Measurements from ENCODE around the gene WSCD2.

Gene WSCD2

DNA sequence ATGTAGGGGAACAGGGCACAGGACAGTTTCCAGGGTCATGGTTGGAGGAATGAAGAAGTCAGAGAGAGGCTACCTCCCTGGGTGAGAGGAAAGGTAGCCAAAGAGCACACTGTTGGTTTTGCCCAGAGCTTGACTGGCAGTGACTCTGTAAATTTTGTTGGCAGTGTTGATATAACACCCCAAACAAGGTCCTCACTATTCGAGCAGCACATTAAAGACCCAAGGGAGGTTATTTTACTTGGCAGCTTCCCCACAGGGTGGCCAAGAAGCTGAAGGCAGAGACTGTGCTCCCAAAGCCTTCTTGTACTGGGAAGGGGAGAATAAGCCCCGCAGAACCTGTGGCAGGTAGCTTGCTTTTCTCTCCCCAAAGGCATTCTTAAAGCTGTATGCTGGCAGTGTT is 40.6 kb downstream of the WSCD2 start:
- Histone ChIP-seq H3K36me3 (ENCODE audit: low read depth) (no peaks in the 10 kb centered on the region), H3K27me3 (ENCODE audit: insufficient read depth, poor library complexity, severe bottlenecking) (no peaks in the 10 kb centered on the region), H3K4me3 (ENCODE audit: severe bottlenecking) (no peak overlapping the region), H3K4me1 (ENCODE audit: insufficient read depth, poor library complexity, severe bottlenecking) (no peaks in the 10 kb centered on the region), H3K9me3 (ENCODE audit: severe bottlenecking) (no peaks in the 10 kb centered on the region), H3K27ac (ENCODE audit: poor library complexity, severe bottlenecking) (no peak overlapping the region)
- TF ChIP-seq, protein P1, sequence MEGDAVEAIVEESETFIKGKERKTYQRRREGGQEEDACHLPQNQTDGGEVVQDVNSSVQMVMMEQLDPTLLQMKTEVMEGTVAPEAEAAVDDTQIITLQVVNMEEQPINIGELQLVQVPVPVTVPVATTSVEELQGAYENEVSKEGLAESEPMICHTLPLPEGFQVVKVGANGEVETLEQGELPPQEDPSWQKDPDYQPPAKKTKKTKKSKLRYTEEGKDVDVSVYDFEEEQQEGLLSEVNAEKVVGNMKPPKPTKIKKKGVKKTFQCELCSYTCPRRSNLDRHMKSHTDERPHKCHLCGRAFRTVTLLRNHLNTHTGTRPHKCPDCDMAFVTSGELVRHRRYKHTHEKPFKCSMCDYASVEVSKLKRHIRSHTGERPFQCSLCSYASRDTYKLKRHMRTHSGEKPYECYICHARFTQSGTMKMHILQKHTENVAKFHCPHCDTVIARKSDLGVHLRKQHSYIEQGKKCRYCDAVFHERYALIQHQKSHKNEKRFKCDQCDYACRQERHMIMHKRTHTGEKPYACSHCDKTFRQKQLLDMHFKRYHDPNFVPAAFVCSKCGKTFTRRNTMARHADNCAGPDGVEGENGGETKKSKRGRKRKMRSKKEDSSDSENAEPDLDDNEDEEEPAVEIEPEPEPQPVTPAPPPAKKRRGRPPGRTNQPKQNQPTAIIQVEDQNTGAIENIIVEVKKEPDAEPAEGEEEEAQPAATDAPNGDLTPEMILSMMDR (IDR thresholded peaks at IDR 0.05; ENCODE audit: poor library complexity, severe bottlenecking): no peak
- DNase-seq (ENCODE audit: low spot score) (no peak), ATAC-seq (ENCODE audit: low read depth) (no peak)

DNA sequence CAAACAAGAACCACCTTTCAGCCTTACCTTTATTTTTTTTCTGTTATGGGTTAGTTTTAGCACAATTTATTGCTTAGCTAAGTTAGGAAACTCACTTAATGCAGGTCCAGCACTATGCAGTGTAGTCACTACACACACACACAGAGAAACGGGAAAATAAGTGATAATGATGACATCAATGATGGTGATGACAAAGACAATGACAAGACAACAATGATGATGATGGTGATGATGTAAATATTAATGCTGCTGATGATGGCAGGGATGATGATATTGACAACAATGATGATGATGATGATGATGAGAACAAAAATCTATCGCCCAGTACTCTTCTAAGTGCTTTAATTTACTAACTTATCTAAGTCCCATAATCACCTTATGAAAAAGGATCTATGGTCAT is 41.1 kb downstream of the WSCD2 start:
- H3K27ac ChIP-seq (ENCODE audit: poor library complexity, severe bottlenecking): no peak overlapping the region
- DNase-seq (ENCODE audit: low spot score): no peak
- no peaks in the 10 kb centered on the region for H3K4me1 ChIP-seq (ENCODE audit: insufficient read depth, poor library complexity, severe bottlenecking)
- no peak for ATAC-seq (ENCODE audit: low read depth)
- TF ChIP-seq, protein P1 (IDR thresholded peaks at IDR 0.05; ENCODE audit: poor library complexity, severe bottlenecking): no peak
- no peaks in the 10 kb centered on the region for H3K27me3 ChIP-seq (ENCODE audit: insufficient read depth, poor library complexity, severe bottlenecking)
- no peak overlapping the region for H3K4me3 ChIP-seq (ENCODE audit: severe bottlenecking)
- no peaks in the 10 kb centered on the region for H3K9me3 ChIP-seq (ENCODE audit: severe bottlenecking)
- no peaks in the 10 kb centered on the region for H3K36me3 ChIP-seq (ENCODE audit: low read depth)

DNA sequence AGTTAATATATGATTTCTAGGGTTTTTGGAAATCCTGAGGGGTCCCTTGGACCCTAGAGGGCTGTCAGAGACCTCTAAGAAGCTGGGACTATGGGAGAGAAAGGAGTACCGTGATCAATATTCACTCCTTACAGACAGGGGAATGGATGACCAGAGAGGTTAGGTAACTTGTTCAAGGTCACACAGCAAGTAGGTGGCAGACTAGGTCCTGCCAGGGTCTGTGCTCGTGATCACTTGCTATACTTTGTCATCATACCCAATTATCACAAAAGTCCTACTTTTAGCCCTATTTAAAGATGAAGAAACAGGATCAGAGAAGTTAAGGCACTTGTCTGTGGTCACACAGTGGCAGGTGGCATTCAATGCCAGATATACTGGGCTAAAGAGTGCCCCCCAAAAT is 42.9 kb downstream of the WSCD2 start:
- DNase-seq (ENCODE audit: low spot score) (no peak), ATAC-seq (ENCODE audit: low read depth) (no peak)
- Histone ChIP-seq H3K27ac (ENCODE audit: poor library complexity, severe bottlenecking) (no peak overlapping the region), H3K4me3 (ENCODE audit: severe bottlenecking) (no peak overlapping the region), H3K4me1 (ENCODE audit: insufficient read depth, poor library complexity, severe bottlenecking) (no peaks in the 10 kb centered on the region), H3K36me3 (ENCODE audit: low read depth) (no peaks in the 10 kb centered on the region), H3K27me3 (ENCODE audit: insufficient read depth, poor library complexity, severe bottlenecking) (no peaks in the 10 kb centered on the region), H3K9me3 (ENCODE audit: severe bottlenecking) (no peaks in the 10 kb centered on the region)
- TF ChIP-seq, protein P1 (IDR thresholded peaks at IDR 0.05; ENCODE audit: poor library complexity, severe bottlenecking): no peak

DNA sequence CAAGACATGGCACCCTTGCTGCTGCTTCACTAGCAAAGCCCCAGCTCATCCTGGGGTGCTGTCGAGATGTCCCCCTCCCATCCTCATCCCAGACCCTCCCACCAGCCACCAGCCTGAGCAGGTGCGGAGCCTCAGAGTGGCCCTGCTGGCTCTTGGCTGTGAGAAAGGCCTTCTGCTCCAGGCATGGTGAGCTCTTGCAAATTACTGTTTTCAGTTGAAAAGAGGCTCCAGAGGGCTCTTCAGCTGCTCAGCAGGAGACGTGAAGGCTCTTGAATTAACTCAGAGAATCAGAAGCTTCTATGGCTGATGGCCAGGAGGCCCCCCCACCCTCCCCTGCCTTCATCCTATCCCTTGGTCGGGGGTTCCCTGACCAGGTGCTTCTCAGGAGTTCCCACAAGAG is 44.1 kb downstream of the WSCD2 start:
- ATAC-seq (ENCODE audit: low read depth) (no peak), DNase-seq (ENCODE audit: low spot score) (no peak)
- TF ChIP-seq, protein P1 (IDR thresholded peaks at IDR 0.05; ENCODE audit: poor library complexity, severe bottlenecking): no peak
- Histone ChIP-seq H3K4me3 (ENCODE audit: severe bottlenecking) (no peak overlapping the region), H3K27ac (ENCODE audit: poor library complexity, severe bottlenecking) (no peak overlapping the region), H3K27me3 (ENCODE audit: insufficient read depth, poor library complexity, severe bottlenecking) (no peaks in the 10 kb centered on the region), H3K36me3 (ENCODE audit: low read depth) (no peaks in the 10 kb centered on the region), H3K9me3 (ENCODE audit: severe bottlenecking) (no peaks in the 10 kb centered on the region), H3K4me1 (ENCODE audit: insufficient read depth, poor library complexity, severe bottlenecking) (no peaks in the 10 kb centered on the region)

DNA sequence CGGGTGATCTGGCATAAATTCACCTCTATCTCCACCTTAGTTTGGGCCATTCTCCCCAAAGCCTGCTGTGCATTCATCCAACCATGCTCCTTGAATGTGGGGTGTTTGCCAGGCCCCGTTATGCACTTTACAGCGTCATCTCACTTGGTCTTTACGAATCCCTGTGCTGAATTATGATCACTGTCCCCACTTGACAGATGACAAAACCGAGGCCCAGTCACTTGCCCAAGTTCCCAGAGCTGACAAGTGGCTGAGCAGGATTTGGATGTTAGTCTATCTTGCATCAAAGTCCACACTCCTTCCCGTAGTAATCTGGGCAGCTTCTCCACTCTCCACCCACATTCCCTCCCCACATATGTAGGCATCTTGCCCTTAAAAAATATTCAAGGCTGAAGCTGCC is 44.8 kb downstream of the WSCD2 start:
- Histone ChIP-seq H3K36me3 (ENCODE audit: low read depth) (no peaks in the 10 kb centered on the region), H3K9me3 (ENCODE audit: severe bottlenecking) (no peaks in the 10 kb centered on the region), H3K4me3 (ENCODE audit: severe bottlenecking) (no peak overlapping the region), H3K27me3 (ENCODE audit: insufficient read depth, poor library complexity, severe bottlenecking) (no peaks in the 10 kb centered on the region), H3K27ac (ENCODE audit: poor library complexity, severe bottlenecking) (no peak overlapping the region), H3K4me1 (ENCODE audit: insufficient read depth, poor library complexity, severe bottlenecking) (no peaks in the 10 kb centered on the region)
- no peak for ATAC-seq (ENCODE audit: low read depth)
- TF ChIP-seq, protein P1 (IDR thresholded peaks at IDR 0.05; ENCODE audit: poor library complexity, severe bottlenecking): no peak
- no peak for DNase-seq (ENCODE audit: low spot score)

Data from RWPE2 (cell line).